ENCODE data around the gene GPM6B. TPM values are rescaled to one million over a fixed set of nuclear protein-coding genes. Genes with fewer than 3 reads are reported as not detected.

The GPM6B gene
- total and polyA plus RNA-seq, 2 of the 4 experiments (the other 2 are of a cell fraction) = 4.2 to 5.9 TPM

- H3K9me3 ChIP-seq (ENCODE audit: control insufficient read depth, insufficient read depth, low read length) = no peaks in the 10 kb centered on the region
- H3K27me3 ChIP-seq (ENCODE audit: control insufficient read depth, insufficient read depth, low read length) = no peaks in the 10 kb centered on the region
- dilution Hi-C loops (cut with HindIII; ENCODE audit: low sequenced_read_pairs, unreplicated experiment) (no loop called here), in situ Hi-C loops (cut with MboI; ENCODE audit: low sequenced_read_pairs) (no loop called here), intact Hi-C loops (cut with micrococcal nuclease) (no loop called here)
- no peak overlapping the region for H4K8ac ChIP-seq (ENCODE audit: low read depth in 2 of 2, low read length in 2 of 2)
- no peak overlapping the region for H3K23ac ChIP-seq (ENCODE audit: low read depth, low read length)
- H3K18ac ChIP-seq (ENCODE audit: low read depth, low read length) = no peak overlapping the region
- H3K9me1 ChIP-seq (ENCODE audit: insufficient read depth, low read length) = no peaks in the 10 kb centered on the region
- no peak overlapping the region for H2BK20ac ChIP-seq (ENCODE audit: low read depth, low read length)
- H4K5ac ChIP-seq (ENCODE audit: low read depth, low read length) = no peak overlapping the region
- BruUV-seq (replicated peaks) = no TSS peak
- H3K9ac ChIP-seq (ENCODE audit: low read depth, low read length) = no peak overlapping the region
- no peak overlapping the region for H3K56ac ChIP-seq (ENCODE audit: extremely low read depth, insufficient read depth, low read length)
- no peak for DNase-seq
- no peak for ATAC-seq (ENCODE audit: low read depth)
- POLR2A ChIA-PET (ENCODE audit: unreplicated experiment) = no interaction called here
- H2AK5ac ChIP-seq (ENCODE audit: low read depth, low read length) = no peak overlapping the region
- no peak overlapping the region for H3K4me2 ChIP-seq (ENCODE audit: low read depth, low read length)
- H3K14ac ChIP-seq (replicated peaks; ENCODE audit: low read depth, low read length) = no peak overlapping the region
- H2BK15ac ChIP-seq (ENCODE audit: low read depth, low read length) = no peak overlapping the region
- no peak overlapping the region for H2AK9ac ChIP-seq (replicated peaks; ENCODE audit: low read depth, low read length, poor library complexity)
- no peak overlapping the region for H2AFZ ChIP-seq (replicated peaks; ENCODE audit: low read length, poor library complexity)
- H3K4me1 ChIP-seq (ENCODE audit: control insufficient read depth, insufficient read depth, low read length) = no peaks in the 10 kb centered on the region
- no peaks in the 10 kb centered on the region for H4K20me1 ChIP-seq (ENCODE audit: insufficient read depth, low read length)
- TF ChIP-seq CTCF (conservative IDR thresholded peaks at IDR 0.05; ENCODE audit: low read depth, low read length) (no peak), CHD1 (IDR thresholded peaks at IDR 0.05; ENCODE audit: low read depth, low read length) (no peak), BHLHE40 (IDR thresholded peaks at IDR 0.05; ENCODE audit: low read depth, low read length) (no peak), CEBPB (IDR thresholded peaks at IDR 0.05; ENCODE audit: low read depth, low read length) (no peak), MAZ (IDR thresholded peaks at IDR 0.05; ENCODE audit: borderline replicate concordance, low read depth, low read length) (no peak)
- CTCF ChIA-PET = no interaction called here
- no peak overlapping the region for H3K27ac ChIP-seq (ENCODE audit: insufficient read depth, low read length)
- H2BK120ac ChIP-seq (ENCODE audit: low read depth, low read length) = no peak overlapping the region
- H3K4me3 ChIP-seq (ENCODE audit: insufficient read depth, low read depth, low read length) = no peak overlapping the region
- H3K4ac ChIP-seq (ENCODE audit: low read depth, low read length) = no peak overlapping the region
- H2BK5ac ChIP-seq (ENCODE audit: low read depth, low read length, poor library complexity, severe bottlenecking) = no peak overlapping the region
- H3K79me1 ChIP-seq (ENCODE audit: low read depth in 1 of 2, low read length in 2 of 2) = no peaks in the 10 kb centered on the region
- 100% methylated on average over 1 of the region's 4 CpGs; no CpG with 5 or more reads in 1 of the 2 experiments for WGBS, 2 experiments (ENCODE audit: extremely low coverage in 2 of 2, insufficient read length in 1 of 2)
- no peak overlapping the region for H4K91ac ChIP-seq (ENCODE audit: insufficient read depth, low read depth, low read length)
- H3K36me3 ChIP-seq (ENCODE audit: control insufficient read depth, insufficient read depth, low read length) = peaks cover 16% of the 10 kb centered on the region
Observed at GRCh38 chrX:13756381-13756780, 60.5 kb downstream of the GPM6B start.

Measured in IMR-90 (cell line).